Endometrial microvascular endothelial cells (primary cell): Measurements from ENCODE around the gene CKAP4. TPM values are rescaled to one million over a fixed set of nuclear protein-coding genes. Genes with fewer than 3 reads are reported as not detected.

Experiments
- total RNA-seq: library from RNA; depleted of rRNA; stranded (reverse); fragments of >200 nt; gene quantifications from one replicate; pipeline ENCODE4 v1.2.3, GENCODE V29; 2015; ENCODE audit errors: inconsistent ontology term

CKAP4 gene
- total RNA-seq, 1 donor from 2014 or later, result 210 TPM

Other genes starting within 250 kb of the CKAP4 start
- gene NUAK1, start 109.1 kb downstream of the CKAP4 start, total RNA-seq, result 34.8 TPM
- gene TCP11L2, start 54.7 kb upstream of the CKAP4 start, total RNA-seq, result 10.8 TPM
- 14.3 TPM for gene POLR3B, start 109.7 kb upstream of the CKAP4 start, total RNA-seq